ENCODE measurements around the gene MGLL. TPM values are rescaled to one million over a fixed set of nuclear protein-coding genes. Genes with fewer than 3 reads are reported as not detected.

Gene MGLL
- total and polyA plus RNA-seq, 2 donors from 2014 or later: 74.2 to 250 TPM

GRCh38 chr3:127777332-127777731 is 45.0 kb downstream of the MGLL start:
- intact Hi-C loops (cut with DNase I): no loop called here
- no peaks in the 10 kb centered on the region for H3K27me3 ChIP-seq (ENCODE audit: control insufficient read depth, insufficient read depth, low read length)
- H3K27ac ChIP-seq (ENCODE audit: low read depth in 2 of 2, low read length in 2 of 2): no peak overlapping the region
- peaks cover 0 to 5% (median 0%) of the 10 kb centered on the region in 3 donors for H3K9me3 ChIP-seq (ENCODE audit: control insufficient read depth in 2 of 3, insufficient read depth in 1 of 3, low read length in 3 of 3)
- DNase-seq (no peak), FAIRE-seq (no peak)
- H3K4me1 ChIP-seq (ENCODE audit: control insufficient read depth in 2 of 3, insufficient read depth in 2 of 3, low read depth in 1 of 3, low read length in 3 of 3): peaks cover 3 to 10% (median 7%) of the 10 kb centered on the region in 3 donors
- no peak overlapping the region for H3K9ac ChIP-seq (ENCODE audit: low read length in 3 of 3)
- H3K36me3 ChIP-seq (ENCODE audit: control insufficient read depth in 2 of 3, insufficient read depth in 3 of 3, low read length in 3 of 3): peaks cover 0 to 4% (median 3%) of the 10 kb centered on the region in 3 donors
- H3K4me3 ChIP-seq (ENCODE audit: low read length in 3 of 3): no peak overlapping the region
- TF ChIP-seq CTCF (IDR thresholded peaks at IDR 0.05; ENCODE audit: borderline replicate concordance, extremely low read depth, insufficient read depth): no peak

- Histone ChIP-seq H3K9ac (ENCODE audit: low read length in 3 of 3) (no peak overlapping the region), H3K27ac (ENCODE audit: low read depth in 2 of 2, low read length in 2 of 2) (peak overlapping the region in 1 of 2 donors; percentile 41), H3K9me3 (ENCODE audit: control insufficient read depth in 2 of 3, insufficient read depth in 1 of 3, low read length in 3 of 3) (peaks cover 0 to 5% (median 0%) of the 10 kb centered on the region in 3 donors), H3K4me1 (ENCODE audit: control insufficient read depth in 2 of 3, insufficient read depth in 2 of 3, low read depth in 1 of 3, low read length in 3 of 3) (peaks cover 3 to 10% (median 7%) of the 10 kb centered on the region in 3 donors), H3K36me3 (ENCODE audit: control insufficient read depth in 2 of 3, insufficient read depth in 3 of 3, low read length in 3 of 3) (peaks cover 0 to 4% (median 3%) of the 10 kb centered on the region in 3 donors), H3K4me3 (ENCODE audit: low read length in 3 of 3) (no peak overlapping the region), H3K27me3 (ENCODE audit: control insufficient read depth, insufficient read depth, low read length) (no peaks in the 10 kb centered on the region)
- no peak for FAIRE-seq
- no peak for TF ChIP-seq CTCF (IDR thresholded peaks at IDR 0.05; ENCODE audit: borderline replicate concordance, extremely low read depth, insufficient read depth)
- peak in 1 of 5 donors; percentile 61 for DNase-seq
- intact Hi-C loops (cut with DNase I): no loop called here
These were observed 46.0 kb downstream of the MGLL start for GRCh38 chr3:127776347-127776746.

GRCh38 chr3:127775398-127776109 is 46.8 kb downstream of the MGLL start:
- Histone ChIP-seq H3K27me3 (ENCODE audit: control insufficient read depth, insufficient read depth, low read length) (no peaks in the 10 kb centered on the region), H3K27ac (ENCODE audit: low read depth in 2 of 2, low read length in 2 of 2) (peak overlapping the region in 1 of 2 donors; percentile 41), H3K4me3 (ENCODE audit: low read length in 3 of 3) (no peak overlapping the region), H3K36me3 (ENCODE audit: control insufficient read depth in 2 of 3, insufficient read depth in 3 of 3, low read length in 3 of 3) (no peaks in the 10 kb centered on the region), H3K9me3 (ENCODE audit: control insufficient read depth in 2 of 3, insufficient read depth in 1 of 3, low read length in 3 of 3) (peaks cover 0 to 5% (median 0%) of the 10 kb centered on the region in 3 donors), H3K4me1 (ENCODE audit: control insufficient read depth in 2 of 3, insufficient read depth in 2 of 3, low read depth in 1 of 3, low read length in 3 of 3) (peaks cover 0 to 10% (median 9%) of the 10 kb centered on the region in 3 donors), H3K9ac (ENCODE audit: low read length in 3 of 3) (no peak overlapping the region)
- intact Hi-C loops (cut with DNase I): no loop called here
- DNase-seq: peak in 1 of 5 donors; percentile 77
- FAIRE-seq: no peak
- no peak for TF ChIP-seq CTCF (IDR thresholded peaks at IDR 0.05; ENCODE audit: borderline replicate concordance, extremely low read depth, insufficient read depth)

All from kidney (tissue), 14 donors.